Colon (tissue), 2 donors: Measurements from ENCODE around the gene OPN4.

ENCODE experiments used
- FAIRE-seq: peaks from 2 replicates; lab custom pipeline; 2012; peaks lifted over from hg19 to GRCh38; lab: Jason Lieb, UNC
- donor health status: control.
- donor health status: control.

The OPN4 gene

GRCh38 chr10:86681047-86681446 lies 26.7 kb downstream of the OPN4 start:
- no peak for FAIRE-seq

DNA sequence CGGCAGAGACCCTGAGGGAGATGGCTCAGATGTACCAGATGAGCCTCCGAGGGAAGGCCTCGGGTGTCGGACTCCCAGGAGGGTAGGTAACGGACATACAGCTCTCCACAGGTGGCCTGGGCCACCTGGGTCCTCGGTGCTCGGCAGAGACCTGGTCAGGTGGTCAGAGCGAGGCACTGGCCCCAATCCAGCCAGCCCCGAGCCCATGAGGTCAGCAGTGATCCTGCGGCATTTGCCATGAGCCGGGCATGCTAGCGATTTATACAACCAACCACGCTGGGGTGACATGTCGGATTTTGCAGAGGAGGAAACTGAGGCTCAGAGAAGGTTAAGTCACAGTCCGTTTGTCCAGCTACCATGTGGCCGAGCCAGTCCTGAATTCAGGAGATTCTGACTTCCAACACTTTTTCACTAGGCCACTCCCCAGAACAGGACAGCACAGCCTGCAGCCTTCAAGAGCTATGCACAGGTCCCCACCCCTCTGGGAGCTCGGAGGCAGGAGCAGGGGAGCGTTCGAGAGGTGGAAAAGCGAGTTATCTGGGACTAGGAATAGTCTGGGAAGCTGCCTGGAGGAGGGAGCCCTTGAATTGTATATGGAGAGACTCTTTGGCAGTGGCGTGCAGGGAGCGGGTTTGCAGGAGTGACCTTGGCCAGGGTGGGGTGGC lies 27.5 kb downstream of the OPN4 start:
- FAIRE-seq, result no peak

DNA sequence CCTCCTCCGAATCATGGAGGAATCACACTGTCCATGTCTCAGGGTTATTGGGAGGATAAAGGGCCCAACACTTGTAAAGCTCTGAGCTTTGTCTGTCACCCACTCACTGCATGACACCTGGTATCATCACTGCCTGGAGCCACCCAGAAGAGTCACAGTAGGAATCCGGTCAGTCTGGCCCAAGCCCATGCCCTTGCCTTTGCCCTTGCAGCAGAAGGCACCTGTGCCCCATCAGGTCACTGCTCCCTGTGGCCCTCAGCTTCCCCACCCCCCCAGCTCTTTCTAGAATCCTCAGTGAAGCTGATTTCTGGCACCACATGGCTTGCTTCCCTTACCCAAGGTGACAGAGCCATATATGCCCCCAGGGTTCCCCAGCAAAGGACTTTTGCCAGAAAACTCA lies 28.3 kb downstream of the OPN4 start:
- no peak for FAIRE-seq

GRCh38 chr10:86684331-86685097 lies 30.2 kb downstream of the OPN4 start:
- no peak for FAIRE-seq

DNA sequence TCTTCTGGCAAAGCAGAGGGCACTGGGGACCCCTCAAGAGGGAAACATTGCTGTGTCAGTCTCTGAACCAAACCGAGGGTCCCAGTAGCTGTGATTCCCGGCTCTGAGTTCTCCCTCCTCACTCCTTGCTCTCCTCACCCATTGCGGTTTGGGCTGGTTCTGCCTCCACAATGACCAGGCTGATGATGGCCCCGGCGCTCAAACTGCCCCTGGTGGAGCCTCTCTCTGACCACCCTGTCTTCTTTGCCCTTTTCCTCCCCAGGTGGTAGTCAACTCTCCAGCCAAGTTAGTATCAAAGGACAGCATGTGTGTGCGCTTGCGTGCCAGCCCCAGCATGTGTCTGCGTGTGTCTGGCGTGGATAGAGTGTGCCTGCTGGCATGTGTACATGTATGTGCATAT lies 31.1 kb downstream of the OPN4 start:
- no peak for FAIRE-seq

GRCh38 chr10:86685893-86686632 lies 31.7 kb downstream of the OPN4 start:
- no peak for FAIRE-seq

GRCh38 chr10:86686972-86687371 lies 32.6 kb downstream of the OPN4 start:
- FAIRE-seq, result no peak

DNA sequence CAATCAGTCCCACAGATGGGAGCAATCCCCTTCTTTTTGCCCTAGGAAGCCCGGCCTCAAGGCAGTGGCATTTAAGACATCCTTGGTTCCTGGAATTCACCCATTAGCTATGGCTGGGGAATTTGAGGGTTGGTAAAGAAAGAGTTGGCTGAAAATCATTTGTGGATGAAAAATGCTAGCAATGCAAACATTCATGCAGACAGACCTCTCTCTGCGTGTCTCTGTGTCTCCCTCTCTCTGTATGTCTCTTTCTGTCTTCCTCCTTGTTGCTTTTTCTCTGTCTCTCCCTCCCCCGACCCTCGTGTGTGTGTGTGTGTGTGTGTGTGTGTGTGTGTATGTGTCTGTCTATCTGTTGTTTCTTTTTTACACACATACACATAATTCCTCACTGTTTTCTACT lies 33.4 kb downstream of the OPN4 start:
- no peak for FAIRE-seq

DNA sequence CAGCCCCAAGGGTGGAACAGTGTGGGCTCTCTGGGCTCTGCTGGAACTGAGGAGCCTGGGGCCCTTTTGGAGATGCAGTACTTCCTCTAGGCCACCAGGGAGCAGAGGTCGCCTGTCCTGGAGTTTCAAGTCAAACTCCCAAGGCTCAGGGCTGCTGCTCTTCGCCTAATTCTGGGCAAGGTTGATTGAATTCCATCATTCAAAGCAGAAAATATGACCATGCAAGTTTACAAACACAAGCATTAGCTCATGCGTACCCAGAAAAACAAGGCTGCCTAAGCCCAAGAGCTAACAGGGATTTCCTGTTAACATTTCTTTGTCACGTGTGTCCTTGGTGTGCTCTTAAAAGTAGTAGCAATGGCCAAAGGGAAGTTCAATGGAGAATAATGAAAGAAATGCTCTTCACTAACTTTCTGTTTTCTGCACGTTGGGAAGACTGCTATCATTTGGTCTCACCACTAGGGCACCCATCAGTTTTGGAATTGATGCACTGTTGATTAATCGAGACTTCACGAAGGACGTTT lies 34.1 kb downstream of the OPN4 start:
- FAIRE-seq, result no peak

DNA sequence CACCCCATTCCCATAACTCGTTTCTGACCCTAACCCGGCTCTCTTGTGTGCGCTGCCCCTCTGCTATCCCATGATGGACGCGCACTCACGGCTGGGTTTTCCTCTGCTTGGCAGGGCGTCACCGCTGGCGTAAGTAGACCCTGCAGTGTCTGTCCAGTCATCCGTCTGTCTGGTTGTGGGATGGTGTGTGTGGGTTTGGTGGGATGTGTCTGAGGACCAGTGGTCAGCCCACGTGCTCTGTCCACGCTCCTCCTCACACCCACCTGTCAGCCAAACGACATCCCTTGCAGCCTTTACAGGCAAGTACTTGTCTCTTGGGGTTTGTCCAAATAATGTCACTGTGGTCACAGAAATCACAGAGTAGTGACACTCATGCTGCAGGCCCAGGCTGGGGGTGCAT lies 34.8 kb downstream of the OPN4 start:
- no peak for FAIRE-seq

DNA sequence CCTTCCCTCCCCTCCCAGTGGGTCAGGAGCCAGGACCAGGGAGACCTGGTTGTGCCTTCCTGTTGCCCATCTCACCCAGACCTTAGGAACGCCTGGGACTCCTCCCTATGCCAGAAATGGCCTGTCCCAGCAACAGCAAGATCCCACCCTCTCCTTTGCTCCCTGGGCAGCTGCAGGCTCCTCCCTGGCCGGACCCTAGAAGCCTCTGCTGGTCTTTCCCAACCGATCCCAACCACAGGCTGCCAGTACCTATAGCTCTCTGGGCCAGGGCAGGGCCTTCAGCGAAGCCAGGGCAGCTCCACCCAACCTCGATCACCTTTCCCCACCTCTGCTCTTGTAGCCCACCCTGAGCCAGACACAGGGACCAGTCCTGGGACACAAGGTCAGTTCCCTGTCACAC lies 35.9 kb downstream of the OPN4 start:
- FAIRE-seq, result no peak

- FAIRE-seq, result no peak
Measured at GRCh38 chr10:86690657-86691084, 36.3 kb downstream of the OPN4 start.

- FAIRE-seq, result no peak
Measured at GRCh38 chr10:86691333-86692022, 37.1 kb downstream of the OPN4 start.

DNA sequence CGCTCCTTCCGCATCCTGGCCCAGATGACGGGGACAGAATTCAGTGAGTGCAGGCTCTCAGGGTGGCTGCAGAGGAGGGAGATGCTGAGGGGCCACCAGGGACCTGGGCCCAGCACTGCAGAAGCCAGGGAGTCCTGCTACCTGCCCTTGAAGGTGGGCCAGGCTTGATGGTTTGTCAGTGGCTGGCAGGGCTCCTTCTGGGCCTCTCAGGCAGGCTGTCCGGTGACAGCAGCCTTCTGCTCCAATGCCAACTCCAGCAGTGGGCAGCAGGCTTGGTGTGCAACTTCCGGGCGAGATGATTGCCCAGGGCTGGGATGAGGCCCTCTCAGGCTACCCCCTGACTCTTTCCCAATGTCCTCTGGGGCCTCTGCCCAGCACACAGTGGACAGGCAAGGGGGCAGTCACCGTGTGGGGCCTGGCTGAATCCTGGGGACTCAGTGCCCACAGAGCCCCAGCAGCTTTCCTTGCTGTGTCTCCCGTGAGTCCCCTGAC lies 37.7 kb downstream of the OPN4 start:
- no peak for FAIRE-seq

GRCh38 chr10:86692664-86693063 lies 38.3 kb downstream of the OPN4 start:
- FAIRE-seq, result no peak

GRCh38 chr10:86693275-86693674 lies 38.9 kb downstream of the OPN4 start:
- no peak for FAIRE-seq

DNA sequence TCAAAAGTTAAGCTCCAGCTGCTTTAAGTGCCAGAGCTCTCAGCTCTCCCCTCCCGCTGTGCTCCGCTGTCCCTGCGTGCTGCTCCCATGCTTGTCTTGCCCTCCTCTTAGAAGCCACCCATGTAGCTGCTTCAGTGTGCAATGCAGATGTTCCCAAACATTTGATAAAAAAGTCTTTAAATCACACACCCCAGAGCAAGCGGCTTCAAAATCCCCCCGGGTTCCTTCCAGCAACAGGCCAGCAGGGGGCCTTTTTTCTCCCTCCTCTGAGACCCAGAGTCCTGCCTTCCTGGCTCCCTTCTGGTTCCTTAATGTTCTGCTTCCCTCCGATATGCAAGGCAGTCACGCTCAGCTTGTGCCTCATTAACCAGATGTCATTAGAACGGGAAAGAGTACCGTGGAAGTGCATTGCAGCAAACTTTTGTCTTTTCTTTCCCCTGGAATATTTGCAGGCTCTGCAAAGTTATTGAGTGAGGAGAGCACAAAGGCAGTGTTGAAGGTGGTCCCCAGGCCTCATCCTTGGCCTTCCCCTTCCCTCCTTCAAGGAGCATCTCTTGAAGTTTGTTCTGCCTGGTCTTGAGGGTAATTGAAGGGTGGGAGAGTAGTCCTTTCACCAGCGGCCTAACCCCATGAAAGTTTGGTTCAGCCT lies 39.5 kb downstream of the OPN4 start:
- FAIRE-seq, result no peak

DNA sequence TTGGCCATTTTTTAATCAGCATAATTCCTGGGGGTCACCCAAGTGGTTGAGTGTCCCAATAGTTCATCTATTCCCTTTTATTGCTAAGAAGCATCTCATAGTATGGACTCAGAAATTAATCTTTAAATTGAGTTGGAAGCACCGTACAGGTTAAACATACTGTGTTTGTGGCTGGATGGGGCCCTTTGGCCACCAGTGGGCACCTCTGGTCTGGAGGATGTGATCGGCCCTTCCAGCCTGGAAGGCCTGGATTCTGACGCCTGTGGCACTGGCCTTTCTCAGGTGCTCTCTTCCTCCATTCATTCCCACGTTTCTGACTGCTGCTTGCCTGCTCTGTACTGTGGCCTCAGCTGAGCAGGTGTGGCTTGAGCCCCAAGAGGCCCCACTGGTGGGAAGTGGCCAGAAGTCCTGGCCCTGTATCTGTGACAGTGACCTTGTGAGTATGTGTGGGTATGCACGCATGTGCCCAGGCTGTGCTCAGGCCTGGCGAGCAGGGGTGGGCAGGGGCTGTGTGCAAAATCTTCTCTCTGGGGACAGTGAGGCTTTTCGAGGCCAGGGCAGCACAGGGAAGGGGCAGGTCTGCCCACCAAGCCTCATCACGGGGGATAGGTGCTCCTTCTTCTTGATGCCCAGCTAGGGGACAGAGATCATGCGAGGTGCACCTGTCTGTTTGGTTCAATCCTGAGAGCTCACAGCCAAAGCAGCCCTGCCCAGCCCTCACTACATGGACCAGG lies 44.0 kb downstream of the OPN4 start:
- FAIRE-seq, result no peak

DNA sequence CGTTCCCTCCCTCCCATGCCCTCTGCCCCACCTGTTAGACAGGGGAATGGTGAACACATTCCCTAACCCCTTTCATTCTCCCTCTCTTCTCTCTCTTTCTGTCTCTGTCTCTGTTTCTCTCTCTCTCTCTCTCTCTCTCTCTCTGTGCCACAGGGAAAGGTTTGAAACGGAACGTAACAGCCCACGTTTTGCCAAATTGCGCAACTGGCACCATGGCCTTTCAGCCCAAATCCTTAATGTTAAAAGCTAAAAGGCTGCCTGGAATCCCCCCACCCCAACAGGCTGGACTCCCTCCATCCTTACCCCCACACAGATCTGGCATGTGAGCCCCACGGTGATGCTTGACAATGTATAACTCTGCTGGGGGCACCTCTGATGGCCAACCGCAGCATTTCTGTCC lies 44.8 kb downstream of the OPN4 start:
- FAIRE-seq, result no peak

GRCh38 chr10:86699541-86699940 lies 45.2 kb downstream of the OPN4 start:
- FAIRE-seq, result no peak
